GM23338 (cell line): ENCODE results near the gene ME3. TPM values are rescaled to one million over a fixed set of nuclear protein-coding genes. Genes with fewer than 3 reads are reported as not detected.

Experiments used
- ATAC-seq: fragments of 200-7000 bp; cut with Tn5 transposase; 3 replicates; pipeline ENCODE4 v1.9.1; 2020
- DNase-seq: peaks from one replicate; pipeline ENCODE4 v3.0.0-alpha.2; 2015; ENCODE audit warnings: low spot score
- H2AFZ ChIP-seq: fragments of 200-600 bp; sonication (generic); 2 replicates; pipeline ENCODE4 v1.8.0; 2016; ENCODE audit warnings: antibody characterized with exemption, mild to moderate bottlenecking, moderate library complexity
- H3F3A ChIP-seq: fragments of 200-600 bp; sonication (generic); replicated peaks from 2 replicates; pipeline ENCODE4 v1.8.0; 2017; ENCODE audit warnings: antibody characterized with exemption, mixed run types, low read depth
- H3K27ac ChIP-seq: fragments of 200-600 bp; sonication (generic); 2 replicates; pipeline ENCODE4 v1.6.1; 2016; ENCODE audit warnings: low read depth
- H3K27me3 ChIP-seq: fragments of 200-600 bp; sonication (generic); 2 replicates; pipeline ENCODE4 v1.8.0; 2016; ENCODE audit warnings: mild to moderate bottlenecking, mixed run types, moderate library complexity; ENCODE audit not compliant: insufficient read depth
- H3K36me3 ChIP-seq: fragments of 200-600 bp; sonication (generic); 2 replicates; pipeline ENCODE4 v1.8.0; 2016; ENCODE audit warnings: mild to moderate bottlenecking; ENCODE audit not compliant: insufficient read depth
- H3K4me1 ChIP-seq: fragments of 200-600 bp; sonication (generic); 2 replicates; pipeline ENCODE4 v1.8.0; 2016; ENCODE audit warnings: mild to moderate bottlenecking, moderate library complexity; ENCODE audit not compliant: insufficient read depth
- H3K4me2 ChIP-seq: fragments of 200-600 bp; sonication (generic); 2 replicates; pipeline ENCODE4 v1.7.1; 2017; ENCODE audit warnings: mixed run types
- H3K4me3 ChIP-seq: fragments of 200-600 bp; sonication (generic); 2 replicates; pipeline ENCODE4 v1.6.1; 2016; ENCODE audit warnings: mixed run types
- H3K79me2 ChIP-seq: fragments of 200-600 bp; sonication (generic); replicated peaks from 2 replicates; pipeline ENCODE4 v1.8.0; 2017; ENCODE audit warnings: mild to moderate bottlenecking; ENCODE audit not compliant: insufficient read depth
- H3K9me2 ChIP-seq: fragments of 200-600 bp; sonication (generic); 2 replicates; pipeline ENCODE4 v1.8.0; 2017; ENCODE audit not compliant: insufficient read depth
- H4K20me1 ChIP-seq: fragments of 200-600 bp; sonication (generic); replicated peaks from 2 replicates; pipeline ENCODE4 v1.8.0; 2017; ENCODE audit warnings: mild to moderate bottlenecking; ENCODE audit not compliant: insufficient read depth
- H3K27ac Mint-ChIP-seq: 2 replicates; pipeline ENCODE4 v1.8.0; 2020; ENCODE audit warnings: inconsistent platforms, mild to moderate bottlenecking, moderate library complexity, mixed read lengths
- H3K27me3 Mint-ChIP-seq: 3 replicates; pipeline ENCODE4 v1.8.0; 2022; ENCODE audit warnings: low read depth, mild to moderate bottlenecking, moderate library complexity, mixed read lengths, inconsistent platforms; ENCODE audit not compliant: insufficient read depth, poor library complexity
- H3K36me3 Mint-ChIP-seq: 3 replicates; pipeline ENCODE4 v1.8.0; 2021; ENCODE audit warnings: low read depth, mild to moderate bottlenecking, inconsistent platforms, moderate library complexity, mixed read lengths
- H3K4me1 Mint-ChIP-seq: 3 replicates; pipeline ENCODE4 v1.8.0; 2020; ENCODE audit warnings: mild to moderate bottlenecking, inconsistent platforms, mixed read lengths
- H3K4me3 Mint-ChIP-seq: 3 replicates; pipeline ENCODE4 v1.8.0; 2021; ENCODE audit warnings: moderate library complexity, mild to moderate bottlenecking, inconsistent platforms, mixed read lengths
- H3K9me3 Mint-ChIP-seq: 3 replicates; pipeline ENCODE4 v1.8.0; 2020; ENCODE audit warnings: moderate library complexity, mild to moderate bottlenecking, inconsistent platforms, mixed read lengths
- CTCF ChIP-seq, 2 experiments: fragments of 200-600 bp in 1 of 2; sonication (generic) in 1 of 2; conservative IDR thresholded peaks; 2 replicates each; pipeline versions ENCODE4 v1.5.1 to v1.6.1; 2016 to 2017; ENCODE audit warnings: antibody characterized with exemption in 2 of 2, low read depth in 2 of 2, mild to moderate bottlenecking in 2 of 2, moderate library complexity in 1 of 2
- EZH2phosphoT487 ChIP-seq: fragments of 200-600 bp; sonication (generic); IDR thresholded peaks from one replicate; pipeline ENCODE4 v1.8.1; 2018; ENCODE audit warnings: antibody characterized with exemption; ENCODE audit not compliant: unreplicated experiment
- NANOG ChIP-seq: IDR thresholded peaks from 2 replicates; pipeline ENCODE4 v1.6.1; 2016; ENCODE audit warnings: antibody characterized with exemption, borderline replicate concordance
- ZNF462 ChIP-seq: fragments of 250-450 bp; sonication (Bioruptor Pico); IDR thresholded peaks from 2 replicates; pipeline ENCODE4 v1.5.0; 2020; ENCODE audit warnings: mild to moderate bottlenecking, moderate library complexity
- polyA plus RNA-seq: library from polyadenylated mRNA; unstranded; fragments of >200 nt; fragmentation: Nextera tagmentation; extraction: Ambion mirVana; gene quantifications from 2 replicates; pipeline ENCODE4 v1.2.1, GENCODE V29; 2016
- total RNA-seq: library from RNA; depleted of rRNA; stranded (reverse); fragments of >200 nt; shearing (Covaris generic); gene quantifications from 2 replicates; pipeline ENCODE4 v1.2.3, GENCODE V29; 2014

ME3 gene
- total and polyA plus RNA-seq, 2 experiments from 2014 or later: 1.3 to 4.0 TPM

GRCh38 chr11:86488553-86488952 lies 183.9 kb downstream of the ME3 start:
- Histone ChIP-seq H3K79me2 (no peaks in the 10 kb centered on the region), H3K4me2 (no peak overlapping the region), H3K27ac (no peak overlapping the region), H3K4me1 (no peaks in the 10 kb centered on the region; the same call in 1 of the 2 replicates), H3K27me3 (no peaks in the 10 kb centered on the region), H3F3A (no peaks in the 10 kb centered on the region), H3K36me3 (no peaks in the 10 kb centered on the region), H4K20me1 (no peaks in the 10 kb centered on the region), H2AFZ (no peak overlapping the region), H3K9me2 (no peaks in the 10 kb centered on the region), H3K4me3 (no peak overlapping the region)
- no peak for TF ChIP-seq ZNF462 (CRISPR knock-in tag)
- no peak for TF ChIP-seq NANOG
- Mint-ChIP-seq H3K4me3 (no peak overlapping the region), H3K27ac (no peak overlapping the region), H3K27me3 (no peaks in the 10 kb centered on the region), H3K4me1 (no peaks in the 10 kb centered on the region), H3K36me3 (no peaks in the 10 kb centered on the region), H3K9me3 (no peaks in the 10 kb centered on the region)
- no peak for DNase-seq
- no peak for ATAC-seq

DNA sequence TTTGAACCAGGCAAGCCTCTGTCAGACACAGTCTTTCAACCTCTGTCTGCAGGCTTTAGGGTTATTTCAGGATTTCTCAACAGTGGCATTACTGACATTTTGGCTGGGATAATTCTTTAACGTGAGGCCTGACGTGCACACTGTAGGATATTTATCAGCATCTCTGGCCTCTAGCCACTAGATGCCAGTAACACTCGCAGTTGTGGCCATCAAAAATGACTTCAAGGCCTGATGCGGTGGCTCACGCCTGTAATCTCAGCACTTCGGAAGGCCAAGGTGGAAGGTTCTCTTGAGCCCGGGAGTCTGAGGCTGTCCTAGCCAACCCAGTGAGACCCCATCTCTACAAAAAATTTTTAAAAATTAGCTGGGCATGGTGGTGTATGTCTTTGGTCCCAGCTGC lies 184.7 kb downstream of the ME3 start:
- Mint-ChIP-seq H3K27me3 (no peaks in the 10 kb centered on the region), H3K27ac (no peak overlapping the region), H3K4me3 (no peak overlapping the region), H3K9me3 (no peaks in the 10 kb centered on the region), H3K36me3 (no peaks in the 10 kb centered on the region), H3K4me1 (no peaks in the 10 kb centered on the region)
- no peaks in the 10 kb centered on the region for H3F3A ChIP-seq
- ATAC-seq: no peak
- no peaks in the 10 kb centered on the region for H3K27me3 ChIP-seq
- H3K4me2 ChIP-seq: no peak overlapping the region
- TF ChIP-seq CTCF (conservative IDR thresholded peaks at IDR 0.05; ENCODE audit: low read depth in 2 of 2): peak in 1 of 2 experiments; percentile 41; a peak in 2 of 4 replicates
- TF ChIP-seq EZH2phosphoT487: no peak
- no peak overlapping the region for H3K27ac ChIP-seq
- H2AFZ ChIP-seq: no peak overlapping the region
- H4K20me1 ChIP-seq: no peaks in the 10 kb centered on the region
- H3K4me3 ChIP-seq: no peak overlapping the region
- no peaks in the 10 kb centered on the region for H3K79me2 ChIP-seq
- no peak for DNase-seq
- 0 out of 2 replicates have a peak, but pooled peaks cover 1% of the 10 kb centered on the region for H3K9me2 ChIP-seq
- H3K4me1 ChIP-seq: no peaks in the 10 kb centered on the region; the same call in 1 of the 2 replicates
- no peaks in the 10 kb centered on the region for H3K36me3 ChIP-seq
